ENCODE data around the gene SDF4.

The SDF4 gene

GRCh38 chr1:1207571-1207892 is 24.3 kb downstream of the SDF4 start:
- no peak for TF ChIP-seq CTCF (IDR thresholded peaks at IDR 0.05; ENCODE audit: low read depth, low read length)
- no peak overlapping the region for H3K4me3 ChIP-seq (replicated peaks in 1 of 2; ENCODE audit: low read depth in 2 of 2, low read length in 2 of 2)
- no peak for DNase-seq (ENCODE audit: low read depth in 2 of 2)

GRCh38 chr1:1206966-1207531 is 24.8 kb downstream of the SDF4 start:
- TF ChIP-seq CTCF (IDR thresholded peaks at IDR 0.05; ENCODE audit: low read depth, low read length) = no peak
- no peak overlapping the region for H3K4me3 ChIP-seq (replicated peaks in 1 of 2; ENCODE audit: low read depth in 2 of 2, low read length in 2 of 2)
- no peak for DNase-seq (ENCODE audit: low read depth in 2 of 2)

GRCh38 chr1:1206376-1206965 is 25.3 kb downstream of the SDF4 start, which contains the start of gene TNFRSF18:
TNFRSF18 (minus strand) TSS chr1:1206592; CDS start chr1:1206571, 21 bp downstream.
- H3K4me3 ChIP-seq (replicated peaks in 1 of 2; ENCODE audit: low read depth in 2 of 2, low read length in 2 of 2) = no peak within 1 kb of the TSS
- no peak for DNase-seq (ENCODE audit: low read depth in 2 of 2)
- TF ChIP-seq CTCF (IDR thresholded peaks at IDR 0.05; ENCODE audit: low read depth, low read length) = no peak

GRCh38 chr1:1205769-1206375 is 25.9 kb downstream of the SDF4 start:
- no peak overlapping the region for H3K4me3 ChIP-seq (replicated peaks in 1 of 2; ENCODE audit: low read depth in 2 of 2, low read length in 2 of 2)
- no peak for DNase-seq (ENCODE audit: low read depth in 2 of 2)
- TF ChIP-seq CTCF (IDR thresholded peaks at IDR 0.05; ENCODE audit: low read depth, low read length) = no peak

- DNase-seq (ENCODE audit: low read depth in 2 of 2) = no peak
- no peak overlapping the region for H3K4me3 ChIP-seq (replicated peaks in 1 of 2; ENCODE audit: low read depth in 2 of 2, low read length in 2 of 2)
- TF ChIP-seq CTCF (IDR thresholded peaks at IDR 0.05; ENCODE audit: low read depth, low read length) = no peak
Measured at GRCh38 chr1:1204998-1205768, 26.6 kb downstream of the SDF4 start.

GRCh38 chr1:1204425-1204920 is 27.3 kb downstream of the SDF4 start:
- H3K4me3 ChIP-seq (replicated peaks in 1 of 2; ENCODE audit: low read depth in 2 of 2, low read length in 2 of 2) = no peak overlapping the region
- DNase-seq (ENCODE audit: low read depth in 2 of 2) = no peak
- TF ChIP-seq CTCF (IDR thresholded peaks at IDR 0.05; ENCODE audit: low read depth, low read length) = no peak

Data from cardiac fibroblast (primary cell).